Adrenal gland (tissue), 12 donors: ENCODE measurements around the gene GOLGA8H. TPM values are rescaled to one million over a fixed set of nuclear protein-coding genes. Genes with fewer than 3 reads are reported as not detected.
"Not testable (repeated sequence)": the region's sequence is repeated elsewhere in the genome, so short reads cannot be mapped to it uniquely, and the experiment has no call there.

Source experiments
- DNase-seq, 7 donors: peaks; one replicate each; pipeline ENCODE4 v3.0.0-alpha.2; 2019 to 2020
- H3K27ac ChIP-seq, 5 donors: fragments of 200-600 bp; sonication (generic) in 4 of 5; 1 replicate in 3 of 5; 2 replicates in 2 of 5; pipeline versions ENCODE4 v1.5.1 to v1.8.0; 2016 to 2020; ENCODE audit warnings: mild to moderate bottlenecking in 1 of 5
- H3K27me3 ChIP-seq: fragments of 200-600 bp; 2 replicates; pipeline ENCODE4 v1.8.0; 2021
- H3K36me3 ChIP-seq, 2 donors: fragments of 200-600 bp; replicated peaks in 1 of 2; 1 replicate in 1 of 2; 2 replicates in 1 of 2; pipeline versions ENCODE4 v1.5.1 to v1.8.0; 2018 to 2022
- H3K4me1 ChIP-seq, 2 donors: fragments of 200-600 bp; replicated peaks in 1 of 2; 1 replicate in 1 of 2; 2 replicates in 1 of 2; pipeline versions ENCODE4 v1.5.1 to v1.8.0; 2018 to 2021
- H3K4me3 ChIP-seq, 4 donors: fragments of 200-600 bp; sonication (generic) in 3 of 4; one replicate each; pipeline ENCODE4 v1.5.1; 2016 to 2018
- H3K9me3 ChIP-seq, 3 donors: fragments of 200-600 bp; sonication (generic) in 1 of 3; replicated peaks in 1 of 3; 1 replicate in 2 of 3; 2 replicates in 1 of 3; pipeline versions ENCODE4 v1.5.1 to v1.8.0; 2016 to 2021
- CTCF ChIP-seq, 6 experiments: fragments of 450-650 bp in 4 of 6; fragments of 200-600 bp in 2 of 6; sonication (generic) in 1 of 6; IDR thresholded peaks; 1 replicate in 5 of 6; 2 replicates in 1 of 6; pipeline versions ENCODE4 v1.5.1 to v1.8.0; 2016 to 2021; ENCODE audit warnings: antibody characterized with exemption in 6 of 6, mild to moderate bottlenecking in 2 of 6, moderate library complexity in 1 of 6
- WGBS, 4 donors: extraction: QIAGEN DNeasy Blood & Tissue Kit in 2 of 4; methylation state at CpG; one replicate each; pipeline versions ENCODE4 v1.1.5 to v1.1.7; 2013 to 2017; 5-methylcytosine and 5-hydroxymethylcytosine counted together
- intact Hi-C, 2 donors: fragments of 100-400 bp; cut with DNase I; formaldehyde crosslinking; loops; one replicate each; pipeline versions ENCODE4 v1.14.1 to v1.15.0; 2022 to 2023
- polyA plus RNA-seq, 3 donors: library from polyadenylated mRNA; stranded (reverse); fragments of 200-250 nt in 2 of 3; fragments of 350-450 nt in 1 of 3; fragmentation: Illumina TruSeq in 1 of 3; extraction: RNeasy Lipid Tissue Mini Kit (QIAGEN cat#74804) in 1 of 3; gene quantifications; one replicate each; pipeline ENCODE4 v1.2.3, GENCODE V29; 2013 to 2014
- small RNA-seq, 2 donors: library from RNA; depleted of rRNA; stranded (forward); fragments of <200 nt; gene quantifications; one replicate each; pipeline ENCODE3, GENCODE V24; 2016
- total RNA-seq, 9 donors: library from RNA; depleted of rRNA in 4 of 9; stranded (reverse); fragments of >200 nt in 4 of 9; fragments of 120-200 nt in 1 of 9; fragmentation: NEBNext Ultra II Directional in 1 of 9; extraction: Animal tissue kit (Norgen Biotek cat#: 25700) in 1 of 9; gene quantifications; one replicate each; pipeline versions ENCODE4 v1.1.0 to v1.2.4, GENCODE V29; 2013 to 2023
- donor health status: healthy with polysubstance abuse.
- donor health status: Bipolar disorder and iron deficiency.
- donor health status: DM: yes; HTN: yes; CAD: no.
- donor health status: DM: no; HTN: no; CAD: no.
- donor health status: DM: no; HTN: no; CAD: no.
- donor health status: DM: yes; HTN: yes; CAD: no.

The GOLGA8H gene
- total and polyA plus RNA-seq, 12 donors, result 0.07 to 1.8 (median 0.50) TPM; not detected in 4

DNA sequence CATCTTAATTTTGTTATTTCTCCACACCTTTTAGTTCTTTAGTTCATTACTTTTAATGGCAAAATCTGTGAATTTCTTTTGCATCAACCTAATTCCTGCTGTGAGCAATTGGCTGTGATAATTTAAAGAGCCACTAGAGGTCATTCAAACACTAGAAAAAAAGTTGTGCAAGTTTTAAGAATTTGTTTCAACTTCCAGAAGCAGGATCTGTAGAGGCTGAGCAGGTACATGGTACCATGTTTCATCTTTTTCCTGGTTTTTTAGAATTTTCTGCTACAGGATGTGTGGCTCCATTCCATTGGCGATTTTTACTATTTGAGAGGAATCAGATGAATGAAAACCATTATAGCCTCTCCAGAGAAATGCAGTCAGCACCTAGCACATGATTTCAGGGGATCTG, 57.3 kb downstream of the GOLGA8H start:
- H3K4me3 ChIP-seq, H3K9me3 ChIP-seq, H3K27me3 ChIP-seq, H3K4me1 ChIP-seq, H3K27ac ChIP-seq, H3K36me3 ChIP-seq, DNase-seq: not testable (repeated sequence)
- peak in 5 of 6 experiments; percentile 16 to 59 (median 47) for TF ChIP-seq CTCF (IDR thresholded peaks at IDR 0.05)
- WGBS, 4 donors, result 17 to 89% (median 75%) methylated on average over 1 of the region's 1 CpG
- intact Hi-C loops, result loop anchor here in 1 of 2 donors (5.0 to 10.0 kb wide), 3 partner anchors 84 to 831 kb away; no protein-coding TSS in a partner anchor

Small RNA genes lying within 50 kb of the gene (small RNA-seq; reads per million reads assigned to genes)
- 0 reads per million in 2 donors for gene RF00096
- gene RN7SL628P, result 0 reads per million in 2 donors
- gene RN7SL796P, result 0 reads per million in 2 donors

Other genes starting within 250 kb of the GOLGA8H start
- 1 to 10 TPM in 7 of 9 donors, under 1 TPM in 1, not detected in 1; 0.91 to 4.9 (median 2.6) TPM for gene CHRFAM7A, start 210.5 kb upstream of the GOLGA8H start, total RNA-seq
- 1 to 10 TPM in 2 of 3 donors, under 1 TPM in 1; 0.64 to 1.8 (median 1.3) TPM for gene CHRFAM7A, start 210.5 kb upstream of the GOLGA8H start, polyA plus RNA-seq
- gene GOLGA8R, start 189.8 kb upstream of the GOLGA8H start, total RNA-seq, result 1 to 10 TPM in 7 of 9 donors, under 1 TPM in 2; 0.24 to 5.5 (median 2.9) TPM
- 1 to 10 TPM in 2 of 3 donors, under 1 TPM in 1; 0.64 to 4.7 (median 1.1) TPM for gene GOLGA8R, start 189.8 kb upstream of the GOLGA8H start, polyA plus RNA-seq
- 1 to 10 TPM in 5 of 9 donors, under 1 TPM in 2, not detected in 2; 0.68 to 2.0 (median 1.5) TPM for gene GOLGA8Q, start 52.0 kb upstream of the GOLGA8H start, total RNA-seq
- gene GOLGA8Q, start 52.0 kb upstream of the GOLGA8H start, polyA plus RNA-seq, result 1 to 10 TPM in 1 of 3 donors, under 1 TPM in 2; 0.13 to 2.9 (median 0.60) TPM